GM11168 (cell line): Measurements from ENCODE around the gene ZNF91.
"Not testable (repeated sequence)": the region's sequence is repeated elsewhere in the genome, so short reads cannot be mapped to it uniquely, and the experiment has no call there.

Experiments
- in situ Hi-C: fragments of 300-500 bp; cut with MboI; formaldehyde crosslinking; loops from one replicate; pipeline ENCODE4 v1.12.0; 2022; ENCODE audit warnings: low sequenced_read_pairs; ENCODE audit not compliant: unreplicated experiment

Gene ZNF91

GRCh38 chr19:23399443-23399842 lies 4.2 kb upstream of the ZNF91 start:
- in situ Hi-C loops = no loop called here

GRCh38 chr19:23395722-23396117 lies 449 bp upstream of the ZNF91 start:
- in situ Hi-C loops = not testable (repeated sequence)

GRCh38 chr19:23394511-23394910 lies 760 bp downstream of the ZNF91 start:
- in situ Hi-C loops = no loop called here

- in situ Hi-C loops = no loop called here
Observed at GRCh38 chr19:23393121-23393520, 2.1 kb downstream of the ZNF91 start.

- in situ Hi-C loops = no loop called here
Observed at GRCh38 chr19:23391236-23391635, 4.0 kb downstream of the ZNF91 start.

- in situ Hi-C loops = no loop called here
Observed at GRCh38 chr19:23385404-23385803, 9.9 kb downstream of the ZNF91 start.

GRCh38 chr19:23384858-23385257 lies 10.4 kb downstream of the ZNF91 start:
- in situ Hi-C loops = no loop called here

- in situ Hi-C loops = no loop called here
Observed at GRCh38 chr19:23384166-23384565, 11.1 kb downstream of the ZNF91 start.

- in situ Hi-C loops = no loop called here
Observed at GRCh38 chr19:23382955-23383354, 12.3 kb downstream of the ZNF91 start.

GRCh38 chr19:23381114-23381513 lies 14.2 kb downstream of the ZNF91 start:
- in situ Hi-C loops = no loop called here

GRCh38 chr19:23379671-23380070 lies 15.6 kb downstream of the ZNF91 start:
- in situ Hi-C loops = loop anchor here (5.0 kb wide), 1 partner anchor 418 kb away; no protein-coding TSS in a partner anchor

GRCh38 chr19:23378948-23379347 lies 16.3 kb downstream of the ZNF91 start:
- in situ Hi-C loops = loop anchor here (5.0 kb wide), 1 partner anchor 418 kb away; no protein-coding TSS in a partner anchor

- in situ Hi-C loops = loop anchor here (5.0 kb wide), 1 partner anchor 420 kb away; no protein-coding TSS in a partner anchor
Observed at GRCh38 chr19:23377276-23377675, 18.0 kb downstream of the ZNF91 start.

GRCh38 chr19:23366437-23366836 lies 28.8 kb downstream of the ZNF91 start:
- in situ Hi-C loops = no loop called here

- in situ Hi-C loops = not testable (repeated sequence)
Observed at GRCh38 chr19:23366031-23366430, 29.2 kb downstream of the ZNF91 start.

GRCh38 chr19:23365222-23365621 lies 30.0 kb downstream of the ZNF91 start:
- in situ Hi-C loops = no loop called here

- in situ Hi-C loops = not testable (repeated sequence)
Observed at GRCh38 chr19:23361843-23362242, 33.4 kb downstream of the ZNF91 start.

- in situ Hi-C loops = no loop called here
Observed at GRCh38 chr19:23351806-23352205, 43.5 kb downstream of the ZNF91 start.

GRCh38 chr19:23346696-23347095 lies 48.6 kb downstream of the ZNF91 start:
- in situ Hi-C loops = no loop called here

- in situ Hi-C loops = no loop called here
Observed at GRCh38 chr19:23345838-23346237, 49.4 kb downstream of the ZNF91 start.

- in situ Hi-C loops = no loop called here
Observed at GRCh38 chr19:23343434-23344010, 51.7 kb downstream of the ZNF91 start.

- in situ Hi-C loops = no loop called here
Observed at GRCh38 chr19:23328211-23328610, 67.1 kb downstream of the ZNF91 start.
